Measurements from ENCODE around the gene SIN3B.

Gene SIN3B

GRCh38 chr19:16889883-16890460, 60.8 kb downstream of the SIN3B start:
- DNase-seq (ENCODE audit: low spot score): no peak
- TF ChIP-seq CTCF (IDR thresholded peaks at IDR 0.05; ENCODE audit: extremely low read depth, missing control alignments): no peak

DNA sequence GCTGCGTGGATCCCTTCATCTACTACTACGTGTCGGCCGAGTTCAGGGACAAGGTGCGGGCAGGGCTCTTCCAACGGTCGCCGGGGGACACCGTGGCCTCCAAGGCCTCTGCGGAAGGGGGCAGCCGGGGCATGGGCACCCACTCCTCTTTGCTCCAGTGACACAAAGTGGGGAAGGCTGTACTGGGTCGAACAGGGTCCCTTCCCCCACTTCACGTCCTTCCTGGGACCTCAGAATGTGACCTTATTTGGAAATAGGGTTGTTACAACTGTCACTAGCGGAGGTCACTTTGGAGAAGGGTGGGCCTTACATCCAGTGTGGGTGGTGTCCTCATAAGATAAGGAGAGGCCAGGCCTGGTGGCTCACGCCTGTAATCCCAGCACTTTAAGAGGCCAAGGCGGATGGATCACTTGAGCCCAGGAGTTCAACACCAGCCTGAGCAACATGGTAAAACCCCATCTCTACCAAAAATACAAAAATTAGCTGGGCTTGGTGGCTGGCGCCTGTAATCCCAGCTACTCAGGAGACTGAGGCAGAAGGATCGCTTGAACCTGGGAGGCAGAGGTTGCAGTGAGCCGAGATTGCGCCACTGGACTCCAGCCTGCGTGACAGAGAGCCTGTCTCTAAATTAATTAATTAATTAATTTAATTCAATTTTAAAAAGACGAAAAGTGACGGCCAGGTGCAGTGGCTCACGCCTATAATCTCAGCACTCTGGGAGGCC, 61.4 kb downstream of the SIN3B start:
- TF ChIP-seq CTCF (IDR thresholded peaks at IDR 0.05; ENCODE audit: extremely low read depth, missing control alignments): no peak
- no peak for DNase-seq (ENCODE audit: low spot score)

- no peak for TF ChIP-seq CTCF (IDR thresholded peaks at IDR 0.05; ENCODE audit: extremely low read depth, missing control alignments)
- DNase-seq (ENCODE audit: low spot score): no peak
Observed at GRCh38 chr19:16891696-16892382, 62.6 kb downstream of the SIN3B start.

DNA sequence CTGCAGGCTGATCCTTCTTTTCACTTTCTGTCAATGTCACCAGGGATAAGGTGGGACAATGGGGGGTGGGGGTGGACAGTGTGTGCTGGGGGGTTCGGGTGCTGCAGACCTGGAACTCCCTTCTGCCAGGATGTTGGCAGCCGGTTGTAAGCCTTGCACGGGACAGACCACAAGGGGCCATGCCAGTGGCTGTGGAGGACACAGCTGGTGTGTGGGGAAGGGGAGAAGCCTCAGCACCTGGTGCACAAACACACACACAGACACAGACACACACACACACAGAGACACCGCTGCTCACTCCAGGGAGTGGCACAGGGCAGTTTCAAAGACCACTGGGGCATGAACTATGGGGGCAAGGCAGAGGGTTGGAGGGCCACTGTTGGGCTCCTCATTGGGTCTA, 63.2 kb downstream of the SIN3B start:
- no peak for TF ChIP-seq CTCF (IDR thresholded peaks at IDR 0.05; ENCODE audit: extremely low read depth, missing control alignments)
- DNase-seq (ENCODE audit: low spot score): no peak

- no peak for DNase-seq (ENCODE audit: low spot score)
- no peak for TF ChIP-seq CTCF (IDR thresholded peaks at IDR 0.05; ENCODE audit: extremely low read depth, missing control alignments)
Observed at GRCh38 chr19:16892868-16893685, 63.9 kb downstream of the SIN3B start.

- no peak for TF ChIP-seq CTCF (IDR thresholded peaks at IDR 0.05; ENCODE audit: extremely low read depth, missing control alignments)
- peak; percentile 68 for DNase-seq (ENCODE audit: low spot score)
Observed at GRCh38 chr19:16893686-16893989, 64.4 kb downstream of the SIN3B start.

DNA sequence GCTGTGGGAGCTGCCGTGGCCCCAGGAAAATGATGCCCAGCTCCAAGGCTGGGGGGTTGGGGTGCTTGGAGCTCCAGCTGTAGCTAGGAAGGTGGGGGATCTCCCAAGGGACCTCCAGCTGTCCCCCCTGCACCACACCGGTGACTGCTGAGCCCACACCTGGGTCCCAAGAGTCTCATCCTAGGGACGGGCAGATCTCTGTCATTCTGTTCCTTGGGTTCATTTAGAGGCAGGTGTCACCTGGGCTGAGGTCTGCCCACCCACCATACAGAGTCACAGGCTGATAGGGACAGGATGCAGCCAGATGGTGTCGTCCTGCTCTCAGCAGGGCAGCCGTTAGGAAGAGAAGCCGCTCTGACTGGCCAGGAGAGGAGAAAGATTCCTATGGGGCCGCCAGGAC, 64.9 kb downstream of the SIN3B start:
- DNase-seq (ENCODE audit: low spot score): no peak
- no peak for TF ChIP-seq CTCF (IDR thresholded peaks at IDR 0.05; ENCODE audit: extremely low read depth, missing control alignments)
